Femur (tissue), 1 donor: Measurements from ENCODE around the gene EFCAB9.

Experiments used
- DNase-seq: peaks from one replicate; pipeline ENCODE4 v3.0.0-alpha.2; 2017

The EFCAB9 gene

GRCh38 chr5:172245046-172245445 lies 51.1 kb downstream of the EFCAB9 start:
- DNase-seq = no peak

- no peak for DNase-seq
Observed at GRCh38 chr5:172245703-172246125, 51.7 kb downstream of the EFCAB9 start.

- DNase-seq = no peak
Observed at GRCh38 chr5:172248637-172249036, 54.7 kb downstream of the EFCAB9 start.

- DNase-seq = no peak
Observed at GRCh38 chr5:172251419-172251818, 57.4 kb downstream of the EFCAB9 start.

- no peak for DNase-seq
Observed at GRCh38 chr5:172252501-172252900, 58.5 kb downstream of the EFCAB9 start.
